Activated CD4-positive, alpha-beta T cell treated with anti-CD3 and anti-CD28 coated beads for 36 hours (primary cell): ENCODE measurements around the gene ST6GALNAC6. TPM values are rescaled to one million over a fixed set of nuclear protein-coding genes. Genes with fewer than 3 reads are reported as not detected.
A peak's percentile ranks its signal among the peaks of the same experiment; 100 is the strongest.

Source experiments
- ATAC-seq: fragments of 200-7000 bp; cut with Tn5 transposase; one replicate; pipeline ENCODE4 v1.10.0; 2021; ENCODE audit warnings: mild to moderate bottlenecking, moderate library complexity
- CTCF ChIA-PET: fragments of 350-600 bp; sonication (Branson Sonifier 250); formaldehyde crosslinking; loops from one replicate; lab custom pipeline; 2021; ENCODE audit warnings: antibody characterized with exemption; lab: Charles Lee
- POLR2A ChIA-PET: fragments of 350-600 bp; sonication (Branson Sonifier 250); formaldehyde crosslinking; loops from one replicate; lab custom pipeline; 2021; ENCODE audit warnings: antibody characterized with exemption, inconsistent platforms; lab: Charles Lee
- DNase-seq: peaks from one replicate; pipeline ENCODE4 v3.0.0-alpha.2; 2020
- H3K27ac Mint-ChIP-seq: one replicate; pipeline ENCODE4 v1.8.0; 2021; ENCODE audit warnings: mixed read lengths
- H3K27me3 Mint-ChIP-seq: one replicate; pipeline ENCODE4 v1.8.0; 2021; ENCODE audit warnings: mixed read lengths
- H3K36me3 Mint-ChIP-seq: one replicate; pipeline ENCODE4 v1.8.0; 2021; ENCODE audit warnings: low read depth, mixed read lengths
- H3K4me1 Mint-ChIP-seq: one replicate; pipeline ENCODE4 v1.8.0; 2021; ENCODE audit warnings: mixed read lengths
- H3K4me3 Mint-ChIP-seq: one replicate; pipeline ENCODE4 v1.8.0; 2021; ENCODE audit warnings: mild to moderate bottlenecking, moderate library complexity, mixed read lengths
- H3K9me3 Mint-ChIP-seq: one replicate; pipeline ENCODE4 v1.8.0; 2021; ENCODE audit warnings: low read depth, mixed read lengths
- intact Hi-C, 2 experiments: fragments of 100-400 bp; cut with DNase I in 1 of 2; cut with micrococcal nuclease in 1 of 2; formaldehyde crosslinking; loops; one replicate each; pipeline versions ENCODE4 v1.14.2 to v1.15.1; 2022 to 2024; cut with DNase I, micrococcal nuclease
- total RNA-seq, 2 experiments: library from RNA; stranded (reverse); gene quantifications; one replicate each; pipeline ENCODE4 v1.2.3, GENCODE V29; 2021

ST6GALNAC6 gene, protein sequence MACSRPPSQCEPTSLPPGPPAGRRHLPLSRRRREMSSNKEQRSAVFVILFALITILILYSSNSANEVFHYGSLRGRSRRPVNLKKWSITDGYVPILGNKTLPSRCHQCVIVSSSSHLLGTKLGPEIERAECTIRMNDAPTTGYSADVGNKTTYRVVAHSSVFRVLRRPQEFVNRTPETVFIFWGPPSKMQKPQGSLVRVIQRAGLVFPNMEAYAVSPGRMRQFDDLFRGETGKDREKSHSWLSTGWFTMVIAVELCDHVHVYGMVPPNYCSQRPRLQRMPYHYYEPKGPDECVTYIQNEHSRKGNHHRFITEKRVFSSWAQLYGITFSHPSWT
- 10 to 100 TPM; 46.3 to 63.3 TPM for total RNA-seq

DNA sequence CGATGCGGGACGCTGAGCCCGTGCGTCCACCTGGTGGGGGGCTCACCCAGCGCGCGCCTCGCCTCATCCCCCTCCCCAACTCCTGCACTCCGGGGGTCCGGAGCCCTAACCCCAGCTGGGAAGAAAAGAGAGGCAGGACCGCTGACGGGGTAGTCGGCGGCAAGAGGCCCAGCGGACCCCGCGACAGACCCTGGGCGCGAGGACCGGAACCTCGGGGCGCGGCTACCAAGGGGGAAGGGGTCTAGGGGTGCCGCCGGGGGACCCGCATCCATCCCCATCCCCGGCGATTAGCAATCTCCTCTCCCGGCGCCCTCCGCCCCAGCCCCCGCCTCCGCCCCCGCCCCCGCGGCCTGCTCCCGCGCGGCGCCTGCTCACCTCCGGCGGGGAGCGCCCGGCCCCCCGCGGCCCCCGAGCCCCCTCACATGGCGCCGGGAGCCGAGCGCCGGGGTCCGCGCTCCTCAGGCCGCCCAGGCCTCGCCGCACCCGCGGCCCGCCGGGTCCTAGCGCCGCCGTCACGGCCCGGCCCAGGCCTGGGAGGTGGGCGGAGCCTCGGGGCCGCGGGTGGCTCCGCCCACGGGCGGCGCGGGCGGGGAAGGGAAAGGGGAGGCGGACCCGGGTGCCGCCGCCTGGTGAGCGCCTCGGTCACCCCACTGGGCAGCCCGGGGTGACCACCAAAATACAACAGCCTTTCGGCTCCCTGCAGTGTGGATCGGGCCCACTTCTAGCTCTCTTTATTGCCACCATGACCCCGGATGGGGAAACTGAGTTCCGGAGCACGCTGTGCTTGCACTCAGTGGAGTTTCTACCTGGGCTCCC is at the start of gene ST6GALNAC6:
Gene ST6GALNAC6 (minus strand): TSS at position 476 of the 816 bp plus-strand sequence. CDS start 1,622 bp downstream, outside the sequence.
- peaks cover 40% of the 10 kb centered on the region for H3K36me3 Mint-ChIP-seq
- ATAC-seq (peak; percentile 69), DNase-seq (peak; percentile 85)
- peak within 1 kb of the TSS; percentile 82 for H3K4me3 Mint-ChIP-seq
- H3K27ac Mint-ChIP-seq, result peak within 1 kb of the TSS; percentile 87
- H3K27me3 Mint-ChIP-seq, result no peaks in the 10 kb centered on the region
- intact Hi-C loops, result loop anchor here in 1 of 2 experiments (1.0 to 2.0 kb wide), 4 partner anchors 18 to 164 kb away; partner anchors contain the start of genes FPGS, ST6GALNAC4 and TOR2A
- H3K4me1 Mint-ChIP-seq, result peaks cover 35% of the 10 kb centered on the region
- H3K9me3 Mint-ChIP-seq, result peaks cover 1% of the 10 kb centered on the region
- CTCF ChIA-PET, result interaction anchor here (0.6 to 4.3 kb wide), 4 partner anchors 22 to 164 kb away, joined by 3 to 19 read pairs (median 4); partner anchors contain the start of gene TOR2A
- POLR2A ChIA-PET, result no interaction called here

DNA sequence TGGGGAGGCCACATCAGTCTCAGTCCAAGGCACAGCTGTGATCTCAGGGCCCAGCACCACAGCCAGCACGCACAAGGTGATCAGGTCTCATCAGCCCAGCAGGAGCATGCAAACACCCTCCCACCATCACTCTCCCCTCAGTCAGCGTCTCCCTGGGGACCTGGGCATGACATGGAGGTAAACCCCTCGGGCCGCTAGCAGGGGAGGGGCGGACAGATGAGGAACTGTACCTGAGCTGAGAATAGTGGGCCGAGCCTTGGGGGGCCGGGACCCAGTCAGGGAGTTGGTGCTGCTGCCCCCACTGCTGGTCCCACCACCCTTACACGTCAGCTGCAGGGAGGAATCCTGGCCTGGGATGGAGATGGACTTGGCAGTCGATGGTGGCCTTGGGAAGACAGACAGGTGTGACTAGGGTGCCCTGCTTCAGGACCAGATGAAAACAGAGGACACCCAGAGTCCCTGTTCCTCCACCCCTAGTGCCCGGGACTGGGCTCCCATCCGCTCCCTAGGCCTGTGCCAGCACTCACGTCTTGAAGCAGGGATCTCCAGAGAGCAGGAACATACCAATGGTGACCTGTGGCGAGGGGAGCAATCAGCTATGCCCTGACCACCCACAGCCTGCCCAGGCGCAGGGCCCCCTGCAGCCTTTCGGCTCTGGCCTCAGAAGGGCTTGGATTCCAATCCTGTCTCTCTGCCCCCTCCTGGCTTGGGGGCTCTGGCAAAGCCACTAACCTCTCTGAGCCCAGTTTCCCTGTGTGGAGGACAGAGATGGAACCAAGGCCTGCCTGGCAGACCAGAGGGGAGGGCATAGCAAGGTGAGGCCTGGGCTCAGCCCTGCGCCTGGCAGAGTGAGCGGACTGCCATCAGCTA is 48.7 kb upstream of the ST6GALNAC6 start:
- CTCF ChIA-PET, result interaction anchor here (0.7 to 2.6 kb wide), 6 partner anchors 9 to 253 kb away, joined by 3 to 17 read pairs (median 5); no protein-coding TSS in a partner anchor
- Mint-ChIP-seq H3K27me3 (no peaks in the 10 kb centered on the region), H3K27ac (peak overlapping the region; percentile 13), H3K4me3 (no peak overlapping the region), H3K9me3 (no peaks in the 10 kb centered on the region), H3K4me1 (peaks cover 52% of the 10 kb centered on the region), H3K36me3 (peaks cover 38% of the 10 kb centered on the region)
- DNase-seq (no peak), ATAC-seq (no peak)
- POLR2A ChIA-PET, result interaction anchor here (0.5 kb wide), 1 partner anchor 43 kb away, joined by 4 read pairs; no protein-coding TSS in a partner anchor
- intact Hi-C loops, result no loop called here

DNA sequence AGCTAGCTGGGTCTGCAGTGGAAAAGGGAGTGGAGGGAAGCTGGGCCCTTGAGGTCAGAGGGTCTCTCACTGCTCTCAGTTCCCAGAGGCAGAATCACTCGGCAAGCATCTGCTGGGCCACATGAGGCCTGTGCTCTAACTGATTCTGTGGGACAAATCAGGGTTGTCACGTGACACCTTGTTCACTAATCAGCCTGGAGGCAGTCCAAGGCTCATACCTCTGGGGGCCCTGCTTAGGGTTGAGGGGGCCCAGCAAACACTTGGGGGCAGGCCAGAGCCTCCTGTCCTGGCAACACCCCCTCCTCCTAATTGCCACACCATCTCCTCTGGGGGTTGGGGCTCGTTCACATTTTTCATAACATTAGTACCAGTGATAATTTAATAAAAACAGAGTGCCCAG is 47.3 kb upstream of the ST6GALNAC6 start:
- CTCF ChIA-PET, result interaction anchor here (0.6 to 2.2 kb wide), 3 partner anchors 9 to 88 kb away, joined by 3 to 17 read pairs (median 3); no protein-coding TSS in a partner anchor
- POLR2A ChIA-PET, result no interaction called here
- H3K36me3 Mint-ChIP-seq, result peaks cover 45% of the 10 kb centered on the region
- H3K27ac Mint-ChIP-seq, result no peak overlapping the region
- DNase-seq (no peak), ATAC-seq (no peak)
- H3K27me3 Mint-ChIP-seq, result no peaks in the 10 kb centered on the region
- H3K4me3 Mint-ChIP-seq, result no peak overlapping the region
- intact Hi-C loops, result no loop called here
- peaks cover 43% of the 10 kb centered on the region for H3K4me1 Mint-ChIP-seq
- H3K9me3 Mint-ChIP-seq, result no peaks in the 10 kb centered on the region

DNA sequence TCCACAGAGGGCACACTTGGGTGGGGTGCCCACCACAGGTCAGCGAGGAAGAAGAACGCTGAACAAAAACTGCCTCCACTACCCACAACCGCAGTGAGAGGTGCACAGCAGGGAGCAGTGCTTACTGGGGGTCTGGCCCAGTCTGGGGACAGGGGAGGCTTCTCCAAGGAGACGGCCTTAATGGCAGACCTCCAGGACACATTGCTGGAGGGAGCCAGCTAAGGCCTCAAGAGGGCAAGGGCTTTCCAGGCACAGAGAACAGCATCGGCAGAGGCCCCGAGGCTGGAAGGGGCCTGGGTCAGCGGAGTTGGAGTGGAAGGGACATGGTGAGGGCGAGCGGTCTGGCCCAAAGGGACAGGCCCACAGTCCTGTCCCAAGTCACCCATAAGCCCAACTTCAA is 46.5 kb upstream of the ST6GALNAC6 start:
- H3K27me3 Mint-ChIP-seq, result no peaks in the 10 kb centered on the region
- peaks cover 38% of the 10 kb centered on the region for H3K4me1 Mint-ChIP-seq
- H3K27ac Mint-ChIP-seq, result peak overlapping the region; percentile 51
- intact Hi-C loops, result no loop called here
- POLR2A ChIA-PET, result interaction anchor here (0.9 kb wide), 1 partner anchor 29 kb away, joined by 3 read pairs; no protein-coding TSS in a partner anchor
- peaks cover 43% of the 10 kb centered on the region for H3K36me3 Mint-ChIP-seq
- DNase-seq (no peak), ATAC-seq (no peak)
- CTCF ChIA-PET, result interaction anchor here (1.1 to 5.7 kb wide), 3 partner anchors 10 to 90 kb away, joined by 3 to 126 read pairs (median 17); no protein-coding TSS in a partner anchor
- H3K4me3 Mint-ChIP-seq, result no peak overlapping the region
- no peaks in the 10 kb centered on the region for H3K9me3 Mint-ChIP-seq

DNA sequence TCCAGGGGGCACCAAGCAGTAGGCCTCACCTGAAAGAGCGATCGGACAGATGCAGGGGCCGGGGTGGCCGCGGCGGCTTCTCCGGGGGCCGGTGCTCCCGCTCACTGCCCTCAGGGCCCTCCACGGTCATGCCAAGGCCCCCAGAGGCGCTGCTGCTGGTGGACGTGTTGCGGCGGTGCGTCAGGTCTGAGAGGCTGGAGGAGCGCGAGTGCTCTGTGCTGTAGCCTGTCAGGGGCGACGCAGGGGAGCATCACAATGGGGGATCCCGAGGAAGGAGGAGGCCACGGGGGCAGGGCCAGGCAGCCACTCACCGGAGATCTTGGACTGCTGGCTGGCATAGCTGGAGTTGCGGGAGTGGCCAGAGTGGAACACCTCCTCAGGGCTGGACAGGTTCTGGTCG is 45.9 kb upstream of the ST6GALNAC6 start:
- no peaks in the 10 kb centered on the region for H3K27me3 Mint-ChIP-seq
- CTCF ChIA-PET, result interaction anchor here (1.0 to 5.7 kb wide), 3 partner anchors 9 to 101 kb away, joined by 3 to 126 read pairs (median 79); no protein-coding TSS in a partner anchor
- DNase-seq (no peak), ATAC-seq (no peak)
- H3K4me3 Mint-ChIP-seq, result no peak overlapping the region
- no peak overlapping the region for H3K27ac Mint-ChIP-seq
- H3K9me3 Mint-ChIP-seq, result no peaks in the 10 kb centered on the region
- H3K36me3 Mint-ChIP-seq, result peaks cover 42% of the 10 kb centered on the region
- intact Hi-C loops, result no loop called here
- POLR2A ChIA-PET, result interaction anchor here (0.7 to 0.9 kb wide), 2 partner anchors 29 to 93 kb away, joined by 3 to 4 read pairs; no protein-coding TSS in a partner anchor
- H3K4me1 Mint-ChIP-seq, result peaks cover 32% of the 10 kb centered on the region

DNA sequence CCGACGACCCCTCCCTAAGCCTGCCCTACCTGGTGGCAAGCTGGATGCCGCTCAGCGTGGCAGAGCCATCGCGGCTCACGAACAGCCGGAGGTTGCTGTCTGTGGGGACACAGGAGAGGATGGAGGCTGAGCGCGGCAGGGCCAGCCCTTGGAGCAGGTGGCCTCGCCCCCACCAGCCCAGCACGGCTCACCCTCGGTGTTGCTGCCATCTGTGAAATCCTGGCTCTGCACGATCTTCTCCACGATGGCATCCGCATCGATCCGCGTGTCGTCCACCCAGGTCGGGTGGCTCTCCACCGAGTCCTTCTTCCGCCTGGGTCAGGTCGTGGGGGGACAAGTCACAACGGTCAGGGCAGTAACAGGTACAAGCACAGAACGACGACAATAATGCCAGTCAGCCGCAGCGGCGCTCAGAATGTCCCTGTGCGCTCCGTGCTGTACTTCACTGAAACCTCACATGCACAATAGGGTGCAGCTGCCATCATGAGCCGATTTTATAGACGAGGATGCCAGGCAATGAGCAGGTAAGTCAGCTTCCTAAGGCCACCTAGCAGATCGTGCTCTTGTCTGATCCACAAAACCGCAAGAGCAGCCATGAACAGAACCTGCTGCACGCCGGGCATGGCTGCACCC is 45.3 kb upstream of the ST6GALNAC6 start:
- Mint-ChIP-seq H3K9me3 (no peaks in the 10 kb centered on the region), H3K4me3 (no peak overlapping the region), H3K27ac (no peak overlapping the region), H3K27me3 (no peaks in the 10 kb centered on the region), H3K36me3 (peaks cover 39% of the 10 kb centered on the region), H3K4me1 (peaks cover 26% of the 10 kb centered on the region)
- ATAC-seq, result no peak
- CTCF ChIA-PET, result interaction anchor here (1.0 to 5.7 kb wide), 12 partner anchors 9 to 173 kb away, joined by 3 to 126 read pairs (median 10); partner anchors contain the start of gene PIP5KL1
- intact Hi-C loops, result loop anchor here (5.0 kb wide), 2 partner anchors 148 to 158 kb away; no protein-coding TSS in a partner anchor
- DNase-seq, result no peak
- POLR2A ChIA-PET, result interaction anchor here (0.7 to 1.0 kb wide), 2 partner anchors 11 to 93 kb away, joined by 4 read pairs; no protein-coding TSS in a partner anchor

DNA sequence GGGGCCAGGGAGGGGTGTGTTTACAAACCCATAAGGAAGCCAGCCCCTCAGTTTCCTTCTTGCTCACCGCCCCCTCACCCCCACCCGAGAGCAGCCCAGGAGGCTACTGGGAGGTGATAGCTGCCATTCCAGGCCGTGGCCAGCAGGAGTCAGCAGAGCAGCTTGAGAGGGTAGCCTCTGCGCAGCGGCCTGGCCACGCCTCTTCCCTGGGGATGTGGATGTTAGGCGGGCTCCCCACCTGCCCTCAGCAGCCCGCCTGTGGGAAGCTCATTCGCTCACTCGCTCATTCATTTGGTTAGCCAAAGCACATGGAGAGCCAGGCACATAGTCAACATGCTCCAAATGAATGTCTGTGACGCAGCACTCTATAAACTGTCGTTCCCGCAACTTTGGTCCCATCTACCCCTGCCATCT is 44.3 kb upstream of the ST6GALNAC6 start:
- peaks cover 39% of the 10 kb centered on the region for H3K36me3 Mint-ChIP-seq
- CTCF ChIA-PET, result interaction anchor here (0.7 to 5.7 kb wide), 31 partner anchors 10 to 185 kb away, joined by 3 to 126 read pairs (median 5); partner anchors contain the start of genes NAIF1 and PIP5KL1
- peaks cover 23% of the 10 kb centered on the region for H3K4me1 Mint-ChIP-seq
- POLR2A ChIA-PET, result interaction anchor here (0.6 to 1.0 kb wide), 5 partner anchors 12 to 136 kb away, joined by 3 to 7 read pairs (median 4); partner anchors contain the start of gene EEIG1
- intact Hi-C loops, result loop anchor here (1.0 to 5.0 kb wide), 6 partner anchors 27 to 174 kb away; partner anchors contain the start of gene EEIG1 (in 1 of the 2)
- H3K27ac Mint-ChIP-seq, result peak overlapping the region; percentile 81
- H3K27me3 Mint-ChIP-seq, result no peaks in the 10 kb centered on the region
- ATAC-seq (peak; percentile 87), DNase-seq (peak; percentile 91)
- no peak overlapping the region for H3K4me3 Mint-ChIP-seq
- no peaks in the 10 kb centered on the region for H3K9me3 Mint-ChIP-seq

DNA sequence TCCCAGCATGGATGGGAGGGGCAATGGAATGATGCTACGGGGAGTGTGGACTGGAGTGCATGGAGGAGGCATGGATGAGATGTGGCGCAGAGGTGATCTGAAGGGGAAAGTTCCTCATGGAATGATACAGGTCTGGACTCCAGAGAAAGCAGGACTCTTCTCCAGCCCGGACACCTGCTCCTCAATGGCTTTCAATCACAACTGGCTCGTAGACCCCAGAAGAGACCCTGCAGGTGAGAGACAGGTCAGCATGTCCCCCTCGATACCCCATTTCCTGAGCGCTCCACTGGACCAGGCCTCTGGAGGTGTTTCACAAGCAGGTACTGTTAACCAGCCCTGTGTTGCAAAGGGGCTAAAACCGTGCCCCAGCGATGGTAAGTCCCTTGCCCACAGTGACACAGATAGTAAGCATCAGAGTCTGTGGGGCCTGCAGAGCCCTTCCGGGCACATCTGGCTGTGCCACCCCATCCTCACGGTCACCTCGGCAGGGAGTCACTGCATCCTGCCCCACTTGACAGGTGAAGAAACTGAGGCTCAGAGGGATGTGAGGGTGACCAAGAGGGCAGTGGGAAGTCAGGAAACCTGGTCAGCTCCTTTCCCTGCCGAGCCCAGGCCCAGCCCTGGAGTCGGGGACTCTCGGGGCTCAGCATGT is 43.7 kb upstream of the ST6GALNAC6 start:
- Mint-ChIP-seq H3K9me3 (no peaks in the 10 kb centered on the region), H3K27ac (peak overlapping the region; percentile 48), H3K27me3 (no peaks in the 10 kb centered on the region), H3K36me3 (peaks cover 36% of the 10 kb centered on the region), H3K4me3 (no peak overlapping the region), H3K4me1 (peaks cover 25% of the 10 kb centered on the region)
- ChIA-PET POLR2A (interaction anchor here (0.7 to 1.0 kb wide), 3 partner anchors 38 to 83 kb away, joined by 3 to 7 read pairs (median 3); partner anchors contain the start of gene EEIG1), CTCF (interaction anchor here (0.6 to 5.7 kb wide), 42 partner anchors 9 to 364 kb away, joined by 3 to 126 read pairs (median 4); partner anchors contain the start of genes NAIF1 and PIP5KL1)
- no peak for ATAC-seq
- no peak for DNase-seq
- intact Hi-C loops, result loop anchor here (1.0 to 5.0 kb wide), 6 partner anchors 27 to 174 kb away; partner anchors contain the start of gene EEIG1 (in 1 of the 2)
